ENCODE results near the gene MYO1A.

MYO1A gene

DNA sequence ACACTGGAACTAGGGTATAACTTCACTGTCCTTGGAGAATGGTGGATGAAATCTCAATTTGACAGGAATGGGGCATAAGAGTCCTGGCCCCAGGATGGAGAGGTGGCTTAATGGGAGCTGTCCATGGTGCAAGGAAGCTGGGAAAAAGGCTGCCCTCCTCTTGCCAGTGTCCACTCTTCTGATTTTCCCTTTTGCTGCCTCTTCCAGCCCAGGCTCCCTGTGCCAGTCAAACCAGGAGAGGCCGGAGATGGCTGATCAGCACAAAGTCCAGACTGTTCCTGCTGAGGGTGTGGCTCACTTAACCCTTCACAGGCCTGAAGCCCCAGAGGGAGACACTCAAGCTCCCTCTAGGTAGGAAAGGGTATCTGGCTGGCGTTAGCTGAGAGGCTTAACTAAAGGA, at the start of gene MYO1A:
Gene MYO1A, minus strand, starts transcription at position 240 of the 400 bp plus-strand sequence. CDS start 1,806 bp downstream, outside the sequence.
- in situ Hi-C loops (cut with HindIII; ENCODE audit: low sequenced_read_pairs) = no loop called here

DNA sequence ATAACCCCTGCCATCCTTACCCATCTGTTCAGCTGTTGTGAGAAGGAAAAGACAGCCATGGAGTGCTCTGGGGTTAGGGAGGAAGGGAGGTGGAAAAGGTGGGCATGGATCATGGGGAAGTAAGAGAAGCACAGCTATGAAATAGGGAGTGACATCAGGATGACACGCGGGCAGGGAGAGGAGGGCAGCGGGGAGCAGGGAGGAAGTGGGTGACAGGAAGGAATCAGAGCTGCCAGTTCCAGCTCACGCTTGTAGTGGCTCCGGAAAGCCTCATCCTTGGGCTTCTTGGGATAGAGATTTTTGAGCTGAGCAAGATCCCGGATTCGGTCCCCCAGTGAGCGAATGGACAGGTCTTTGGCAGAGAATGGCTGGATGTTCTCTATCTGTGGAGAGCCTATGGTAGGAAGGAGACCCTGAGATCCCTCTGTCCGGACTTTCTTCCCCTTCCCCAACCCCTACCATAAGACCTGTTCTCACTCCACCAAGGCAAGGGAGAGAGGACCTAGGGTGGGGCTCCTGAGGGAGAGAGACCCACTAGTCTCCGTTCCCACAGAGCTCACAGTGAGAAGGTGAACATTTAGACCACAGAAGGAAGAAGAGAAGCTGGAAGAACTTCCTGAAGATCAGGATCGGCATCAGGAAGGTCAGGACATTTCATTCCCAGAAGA, 49.3 kb upstream of the MYO1A start:
- in situ Hi-C loops (cut with HindIII; ENCODE audit: low sequenced_read_pairs) = no loop called here

DNA sequence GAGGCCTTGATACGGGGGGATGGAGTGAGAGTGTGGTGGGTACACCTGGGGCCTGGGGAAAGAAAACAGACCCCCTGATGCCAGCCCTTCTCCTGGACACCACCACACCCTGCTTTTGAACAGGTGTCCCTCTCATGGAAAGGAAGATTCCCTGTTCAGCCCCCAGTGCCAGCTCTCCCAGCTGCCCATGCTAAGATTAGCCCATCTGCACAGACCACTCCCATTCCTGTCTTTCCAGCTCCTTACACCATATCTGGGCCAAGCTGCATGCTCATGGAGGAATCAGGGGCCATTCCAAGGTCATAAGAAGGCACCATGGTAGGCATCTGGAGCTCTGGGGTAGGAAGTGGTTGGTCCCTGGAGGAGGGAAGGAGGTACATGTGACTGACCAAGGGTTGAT, 48.6 kb upstream of the MYO1A start:
- in situ Hi-C loops (cut with HindIII; ENCODE audit: low sequenced_read_pairs) = no loop called here

DNA sequence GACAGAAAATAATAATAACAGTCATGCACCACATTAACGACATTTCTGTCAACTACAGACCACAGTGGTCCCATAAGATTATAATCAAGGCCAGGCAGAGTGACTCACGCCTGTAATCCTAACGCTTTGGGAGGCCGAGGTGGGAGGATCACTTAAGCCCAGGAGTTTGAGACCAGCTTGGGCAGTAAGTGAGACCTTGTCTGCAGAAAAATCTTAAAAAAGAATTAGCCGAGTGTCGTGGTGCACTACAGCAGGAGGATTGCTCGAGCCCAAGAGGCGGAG, 47.6 kb upstream of the MYO1A start:
- in situ Hi-C loops (cut with HindIII; ENCODE audit: low sequenced_read_pairs) = no loop called here

DNA sequence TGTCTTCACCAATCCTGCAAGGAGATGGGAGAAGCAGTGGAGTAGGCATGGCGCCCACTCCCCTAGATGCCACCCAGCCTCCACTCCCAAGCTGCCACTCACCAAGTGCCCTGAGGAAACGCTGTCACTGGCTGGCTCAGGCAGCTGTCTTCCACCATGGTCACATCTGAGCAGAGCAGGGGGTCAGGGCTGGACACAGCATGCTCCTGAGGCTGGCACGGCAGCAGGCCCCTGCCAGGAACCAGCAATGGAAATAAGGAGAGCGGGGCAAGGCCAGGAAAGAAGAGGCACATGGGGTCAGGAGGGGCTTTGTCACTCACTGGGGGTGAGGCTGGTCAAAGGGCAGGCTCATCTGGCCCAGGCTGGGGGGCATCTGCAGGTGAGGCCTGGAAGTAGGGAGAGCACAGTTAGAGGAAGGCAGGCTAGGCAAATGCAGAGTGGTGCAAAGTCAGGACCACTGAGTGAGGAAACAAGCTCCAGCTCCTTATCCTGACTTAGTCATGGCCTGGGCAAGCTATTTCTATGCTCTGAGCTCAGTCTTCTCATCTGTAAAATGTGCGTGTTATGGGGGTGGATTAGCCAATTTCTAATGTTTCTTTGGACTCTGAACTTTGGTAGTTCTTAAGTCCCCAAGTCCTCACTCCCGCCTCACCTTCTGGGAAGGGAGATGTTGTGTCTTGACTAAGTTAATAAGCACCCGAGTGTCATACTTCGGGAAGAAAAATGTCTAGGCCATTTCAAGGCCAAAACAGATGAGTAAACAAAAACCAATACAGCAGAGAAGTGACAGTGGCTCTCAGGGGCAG, 47.0 kb upstream of the MYO1A start:
- in situ Hi-C loops (cut with HindIII; ENCODE audit: low sequenced_read_pairs) = no loop called here

DNA sequence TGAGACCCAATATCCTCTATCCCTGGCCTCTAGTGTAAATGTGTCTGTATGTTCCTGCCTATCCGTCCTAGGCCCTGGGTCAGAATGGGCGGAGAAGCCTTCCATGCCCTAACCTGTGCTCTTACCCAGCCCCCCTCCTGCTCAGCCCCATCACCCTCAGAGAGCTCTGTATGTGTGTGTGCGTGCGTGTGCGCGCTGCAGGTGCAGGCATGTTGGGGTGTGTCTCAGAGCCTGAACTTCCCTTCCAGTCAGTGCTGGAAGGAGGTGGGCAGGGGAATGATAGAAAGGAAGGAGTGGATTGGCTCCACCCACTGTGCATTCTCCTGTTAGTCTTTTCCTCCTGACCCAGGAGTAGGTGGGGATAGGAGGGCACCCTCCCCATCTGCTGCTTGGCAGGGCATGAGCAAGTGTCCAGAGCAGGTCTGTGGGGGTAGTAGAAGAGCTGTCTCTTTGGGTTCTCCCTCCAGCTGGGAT, 46.2 kb upstream of the MYO1A start:
- in situ Hi-C loops (cut with HindIII; ENCODE audit: low sequenced_read_pairs) = no loop called here

DNA sequence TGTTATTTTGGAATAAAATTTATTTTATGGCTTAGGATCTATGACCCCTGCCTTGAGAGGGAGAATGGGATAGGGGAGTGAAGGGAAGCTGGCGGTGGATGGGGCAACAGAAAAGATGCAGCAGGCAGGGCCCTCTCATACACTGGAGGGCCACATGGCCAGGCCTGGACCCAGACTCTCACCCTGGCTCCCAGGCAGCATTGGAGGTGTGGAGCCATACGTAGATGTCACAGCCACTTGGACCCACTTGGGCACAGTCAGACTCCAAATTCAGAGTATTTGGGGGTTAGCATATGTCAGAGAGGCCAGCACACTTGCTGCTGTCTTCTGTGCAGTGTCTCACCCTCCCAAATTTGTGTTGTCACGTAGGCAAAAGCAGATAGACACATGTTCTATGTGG, 45.5 kb upstream of the MYO1A start:
- in situ Hi-C loops (cut with HindIII; ENCODE audit: low sequenced_read_pairs) = no loop called here

DNA sequence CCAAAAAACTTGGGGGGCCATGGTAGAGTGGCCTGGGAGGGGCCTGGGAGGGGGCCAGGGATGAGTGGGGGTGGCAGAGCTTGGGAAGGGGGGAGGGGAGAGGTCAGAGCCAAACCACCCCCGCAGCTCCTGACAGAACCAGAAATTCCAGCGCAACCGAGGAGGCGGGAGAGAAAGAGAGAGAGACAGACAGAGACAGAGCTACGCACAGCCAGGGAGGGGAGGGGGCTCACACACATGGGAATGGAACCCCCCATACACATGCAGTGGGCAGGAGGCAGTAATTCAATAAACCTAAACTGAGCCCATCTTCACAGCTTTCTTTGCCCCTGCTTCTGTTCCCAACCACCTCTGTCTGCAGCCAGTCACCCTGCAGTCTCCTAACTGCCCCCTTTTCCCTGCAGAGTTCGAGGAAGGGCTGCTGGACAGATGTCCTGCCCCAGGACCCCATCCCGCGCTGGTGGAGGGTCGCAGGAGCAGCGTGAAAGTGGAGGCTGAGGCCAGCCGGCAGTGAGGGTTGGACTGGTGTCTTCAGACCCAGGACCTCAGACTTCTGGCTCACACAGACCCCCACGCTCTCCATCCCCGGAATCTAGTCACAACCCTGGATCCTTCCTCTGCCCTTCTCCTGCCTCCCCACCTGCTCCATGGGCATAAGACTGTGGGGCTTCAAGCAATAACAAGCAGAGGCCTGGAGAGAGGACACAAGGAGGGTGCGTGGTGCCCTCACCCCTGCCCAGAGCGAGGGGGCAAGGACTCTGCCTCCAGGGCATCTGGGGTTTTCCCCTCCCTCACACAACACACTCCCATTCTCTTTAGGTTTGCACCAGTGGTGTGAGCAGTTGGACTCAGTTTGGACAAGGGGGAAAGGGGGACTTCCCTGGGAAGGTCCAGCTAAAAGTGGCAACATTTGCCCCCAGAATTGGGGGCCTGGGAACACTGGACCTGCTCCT, 44.6 kb upstream of the MYO1A start:
- in situ Hi-C loops (cut with HindIII; ENCODE audit: low sequenced_read_pairs) = no loop called here

DNA sequence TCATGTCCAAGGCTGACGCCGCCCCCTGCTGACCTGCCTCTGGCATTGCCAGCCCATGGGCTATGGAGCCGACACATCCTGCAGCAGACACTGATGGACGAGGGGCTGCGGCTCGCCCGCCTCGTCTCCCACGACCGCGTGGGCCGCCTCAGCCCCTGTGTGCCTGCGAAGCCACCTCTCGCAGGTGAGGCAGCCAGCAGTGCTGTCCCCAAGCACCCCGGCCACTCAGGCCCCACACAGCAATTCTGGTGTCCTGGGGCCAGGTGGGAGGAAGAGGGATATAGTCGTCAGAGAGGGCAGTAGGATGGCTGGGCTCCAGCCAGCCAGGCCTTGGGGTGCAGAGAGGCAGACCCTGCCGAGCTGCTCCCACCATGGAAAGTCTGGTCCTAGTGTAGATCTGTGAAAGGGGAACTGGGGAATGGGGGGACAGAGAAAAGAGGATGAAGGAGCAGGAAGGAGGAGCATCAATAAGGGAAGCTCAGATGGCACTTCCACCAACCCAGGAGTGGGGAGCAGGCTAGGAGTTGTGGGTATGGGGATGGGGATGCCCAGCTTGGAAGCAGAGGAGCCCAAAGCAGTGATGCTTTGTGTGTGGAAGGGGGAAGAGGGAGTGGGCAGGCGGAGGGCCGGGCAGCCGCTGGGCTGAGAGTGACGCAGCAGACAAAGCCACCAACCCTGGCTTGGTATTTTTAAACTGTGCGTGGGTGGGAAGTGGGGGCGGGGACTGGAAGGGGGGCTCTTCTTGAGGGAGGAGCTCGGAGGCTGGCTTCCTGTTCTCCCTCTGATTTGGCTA, 43.7 kb upstream of the MYO1A start:
- in situ Hi-C loops (cut with HindIII; ENCODE audit: low sequenced_read_pairs) = no loop called here

DNA sequence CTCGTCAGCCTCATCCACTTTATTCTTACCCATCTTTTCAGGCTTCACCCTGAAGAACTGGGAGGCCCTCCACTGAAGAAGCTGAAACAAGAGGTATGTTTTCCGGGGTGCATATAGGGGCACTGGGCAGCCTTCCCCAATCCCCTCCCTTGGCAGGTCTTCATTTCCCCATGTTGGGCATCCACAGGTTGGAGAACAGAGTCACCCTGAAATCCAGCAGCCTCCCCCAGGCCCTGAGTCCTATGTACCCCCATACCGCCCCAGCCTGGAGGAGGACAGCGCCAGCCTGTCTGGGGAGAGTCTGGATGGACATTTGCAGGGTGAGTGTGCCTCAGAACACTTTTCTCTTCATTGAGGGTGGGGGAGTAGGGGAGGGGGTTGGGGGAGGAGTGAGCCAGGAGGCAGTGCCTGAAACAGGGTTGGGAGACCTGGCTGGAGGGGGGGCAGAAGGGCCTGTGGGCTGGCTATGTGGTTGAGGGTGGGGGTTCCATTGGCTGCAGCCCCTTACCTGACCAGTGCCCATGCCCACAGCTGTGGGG, 43.0 kb upstream of the MYO1A start:
- in situ Hi-C loops (cut with HindIII; ENCODE audit: low sequenced_read_pairs) = no loop called here

DNA sequence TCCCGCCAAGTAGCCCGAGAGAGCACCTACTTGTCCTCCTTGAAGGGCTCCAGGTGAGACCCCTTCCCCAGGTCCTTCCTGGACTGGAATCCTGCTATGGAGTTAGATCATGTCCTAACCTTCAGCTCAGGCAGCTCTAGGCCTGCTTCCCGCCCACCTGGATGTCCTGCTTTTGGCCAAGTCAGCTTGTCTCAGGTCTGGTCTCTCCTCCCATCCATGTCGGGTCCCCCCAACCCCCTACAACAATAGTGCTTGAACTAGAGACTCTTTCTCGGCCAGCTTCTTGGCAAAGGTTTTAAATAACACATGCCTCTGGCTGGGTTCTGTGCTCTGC, 42.6 kb upstream of the MYO1A start:
- in situ Hi-C loops (cut with HindIII; ENCODE audit: low sequenced_read_pairs) = no loop called here

DNA sequence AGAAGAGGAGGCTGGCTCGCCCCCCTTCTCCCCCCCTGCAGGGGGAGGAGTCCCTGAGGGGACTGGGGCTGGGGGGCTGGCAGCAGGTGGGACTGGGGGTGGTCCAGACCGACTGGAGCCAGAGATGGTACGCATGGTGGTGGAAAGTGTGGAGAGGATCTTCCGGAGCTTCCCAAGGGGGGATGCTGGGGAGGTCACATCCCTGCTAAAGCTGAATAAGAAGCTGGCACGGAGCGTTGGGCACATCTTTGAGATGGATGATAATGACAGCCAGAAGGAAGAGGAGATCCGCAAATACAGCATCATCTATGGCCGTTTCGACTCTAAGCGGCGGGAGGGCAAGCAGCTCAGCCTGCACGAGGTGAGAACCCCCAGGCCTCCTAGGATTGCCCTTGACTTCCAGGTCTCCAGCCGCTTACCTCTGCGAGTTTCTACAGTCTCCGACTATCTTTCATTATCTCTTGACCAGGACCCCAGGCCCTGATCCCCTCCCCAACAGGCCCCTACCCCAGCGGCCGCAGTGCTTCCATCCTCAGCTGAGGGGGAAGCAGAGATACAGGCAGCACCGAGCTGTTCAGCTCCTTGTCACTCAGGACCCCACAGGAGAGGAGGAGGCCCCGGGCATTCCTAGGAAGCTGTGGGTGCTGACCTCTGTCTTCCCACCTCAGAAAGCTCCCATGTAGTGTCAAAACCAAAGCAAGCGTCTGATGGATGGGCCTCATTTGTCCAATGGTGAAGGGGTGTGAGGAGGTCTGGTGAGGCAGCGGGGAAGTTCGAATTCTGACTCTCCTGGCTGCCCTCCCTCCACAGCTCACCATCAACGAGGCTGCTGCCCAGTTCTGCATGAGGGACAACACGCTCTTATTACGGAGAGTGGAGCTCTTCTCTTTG, 42.0 kb upstream of the MYO1A start:
- in situ Hi-C loops (cut with HindIII; ENCODE audit: low sequenced_read_pairs) = no loop called here

DNA sequence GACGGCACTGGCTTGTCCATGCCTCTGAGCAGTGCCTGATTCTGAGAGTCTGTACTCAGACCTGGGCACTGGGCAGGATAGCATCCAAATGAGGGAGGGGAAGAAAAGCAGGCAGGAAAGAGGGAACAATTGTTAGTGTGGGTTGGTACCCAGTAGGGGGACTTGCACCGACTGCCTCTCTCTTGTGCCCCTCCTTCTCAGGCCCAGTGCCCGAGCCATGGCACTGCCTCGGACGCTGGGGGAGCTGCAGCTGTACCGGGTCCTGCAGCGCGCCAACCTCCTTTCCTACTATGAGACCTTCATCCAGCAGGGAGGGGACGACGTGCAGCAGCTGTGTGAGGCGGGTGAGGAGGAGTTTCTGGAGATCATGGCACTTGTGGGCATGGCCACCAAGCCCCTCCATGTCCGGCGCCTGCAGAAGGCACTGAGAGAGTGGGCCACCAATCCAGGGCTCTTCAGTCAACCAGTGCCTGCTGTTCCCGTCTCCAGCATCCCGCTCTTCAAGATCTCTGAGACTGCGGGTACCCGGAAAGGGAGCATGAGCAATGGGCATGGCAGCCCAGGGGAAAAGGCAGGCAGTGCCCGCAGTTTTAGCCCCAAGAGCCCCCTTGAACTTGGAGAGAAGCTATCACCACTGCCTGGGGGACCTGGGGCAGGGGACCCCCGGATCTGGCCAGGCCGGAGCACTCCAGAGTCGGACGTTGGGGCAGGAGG, 41.2 kb upstream of the MYO1A start:
- in situ Hi-C loops (cut with HindIII; ENCODE audit: low sequenced_read_pairs) = no loop called here

DNA sequence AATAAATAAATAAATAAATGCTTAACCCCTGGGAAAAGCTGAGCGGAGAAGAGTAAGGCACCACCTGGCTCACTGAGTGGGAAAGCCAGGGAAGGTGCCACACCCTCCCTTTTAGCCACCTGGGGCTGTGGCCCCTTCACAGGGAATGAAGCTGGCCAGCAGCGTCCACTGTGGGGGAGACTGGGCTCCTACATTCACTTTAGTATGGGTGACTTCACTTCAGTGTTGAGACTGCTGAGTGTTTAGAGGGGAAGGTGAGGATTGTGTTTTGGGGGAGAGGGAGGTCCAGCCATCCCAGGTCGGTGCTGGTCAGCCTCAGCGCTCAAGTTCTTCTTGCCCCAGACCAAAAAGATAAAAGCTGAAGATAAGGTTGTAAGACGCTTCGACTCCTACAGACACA, 40.6 kb upstream of the MYO1A start:
- in situ Hi-C loops (cut with HindIII; ENCODE audit: low sequenced_read_pairs) = no loop called here

DNA sequence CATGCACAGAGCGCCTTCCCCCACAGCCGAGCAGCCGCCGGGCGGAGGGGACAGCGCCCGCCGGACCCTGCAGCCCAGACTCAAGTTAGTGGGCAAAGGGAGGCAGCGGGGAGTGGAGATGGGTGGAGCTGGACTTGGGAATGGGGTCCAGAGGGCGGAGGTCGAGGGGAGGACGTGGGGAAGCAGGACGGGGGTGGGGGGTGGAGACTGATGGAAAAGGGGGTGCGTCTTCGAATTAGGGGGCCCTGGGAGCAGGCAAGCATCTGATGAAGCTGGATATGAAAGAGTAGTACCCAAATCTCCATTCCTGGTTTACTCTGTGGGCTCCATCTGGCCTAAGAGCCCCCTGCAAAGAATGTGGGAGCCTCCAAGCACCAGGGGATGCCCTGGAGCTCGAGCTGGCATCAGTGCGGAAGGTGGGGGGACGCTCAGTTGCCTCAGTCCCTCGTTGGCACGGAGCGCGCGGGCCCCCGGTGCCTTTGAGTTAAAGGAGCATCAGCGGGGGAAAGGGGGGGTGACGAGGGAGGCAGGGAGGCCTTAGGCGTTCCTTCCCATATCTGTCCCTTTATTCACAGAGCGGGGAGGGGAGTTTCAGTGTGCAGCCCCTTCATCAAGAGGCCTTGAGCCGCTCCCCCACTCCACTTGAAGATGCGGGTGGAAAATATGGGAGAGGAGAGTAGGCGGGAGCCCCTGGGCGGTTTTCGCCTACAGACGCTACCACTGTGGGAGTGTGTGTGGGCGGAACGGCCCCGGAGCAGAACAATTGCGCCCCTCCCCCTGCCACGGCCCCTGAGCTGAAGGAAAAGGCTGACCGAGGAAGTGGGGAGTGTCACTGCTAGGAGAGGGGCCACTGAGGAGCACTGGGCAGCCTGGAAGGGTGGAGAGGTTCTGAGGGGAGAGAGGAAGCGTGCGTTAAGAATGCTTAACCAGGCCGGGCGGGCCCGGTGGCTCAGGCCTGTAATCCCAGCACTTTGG, 39.6 kb upstream of the MYO1A start:
- in situ Hi-C loops (cut with HindIII; ENCODE audit: low sequenced_read_pairs) = no loop called here

DNA sequence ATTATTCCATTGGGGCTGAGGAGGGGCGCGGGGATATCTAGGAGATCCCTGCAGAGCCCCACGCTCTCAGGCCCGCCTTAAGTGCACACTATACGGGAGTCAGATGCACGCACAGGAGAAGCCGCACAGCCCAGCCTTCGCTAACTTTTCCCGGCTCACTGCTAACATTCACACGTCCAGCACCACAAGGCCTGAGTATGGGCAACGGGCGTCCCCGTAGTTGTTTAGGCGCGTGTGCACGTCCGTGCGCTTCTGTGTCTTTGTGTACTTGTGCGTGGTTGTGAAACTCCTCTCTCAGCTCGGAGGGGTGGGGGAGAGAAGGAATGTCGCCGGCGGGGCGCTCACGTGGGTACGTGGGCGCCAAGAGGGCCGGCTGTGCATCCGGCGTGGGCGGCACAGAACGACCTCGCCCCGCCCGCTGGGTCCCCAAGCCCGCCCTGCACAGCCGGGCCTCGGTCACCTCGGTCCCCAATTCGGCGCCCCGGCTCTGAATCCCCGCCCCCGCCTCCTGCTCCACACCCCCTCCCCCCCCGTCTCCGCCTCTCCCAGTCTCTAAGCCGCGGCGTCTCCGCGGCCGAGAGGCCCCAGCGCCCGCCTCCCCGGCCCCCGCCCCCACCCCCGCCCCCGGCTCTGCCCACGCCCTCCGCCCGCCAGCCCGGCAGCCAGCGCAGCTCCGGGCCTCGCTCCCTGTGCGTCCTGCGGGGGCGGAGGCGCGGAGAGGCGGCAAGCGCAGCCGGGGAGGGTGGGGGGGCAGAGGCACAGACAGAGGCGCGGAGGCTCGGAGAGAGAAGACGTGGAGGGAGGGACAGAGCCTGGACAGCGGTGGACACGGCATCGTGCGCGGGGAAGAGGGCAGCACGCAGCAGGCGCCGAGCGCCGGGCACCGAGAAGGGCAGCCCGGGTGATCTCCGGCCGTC, 38.7 kb upstream of the MYO1A start, which contains the start of gene NAB2:
Gene NAB2, plus strand, starts transcription at position 761 of the 917 bp plus-strand sequence. CDS start 158 bp downstream, outside the sequence.
- in situ Hi-C loops (cut with HindIII; ENCODE audit: low sequenced_read_pairs) = no loop called here

Measured in DLD1 (cell line).